Calu3 (cell line): Measurements from ENCODE around the gene TEPSIN. TPM values are rescaled to one million over a fixed set of nuclear protein-coding genes. Genes with fewer than 3 reads are reported as not detected.

Source experiments
- BruUV-seq: library from RNA; stranded (reverse); fragments of 400-500 nt; replicated peaks from 2 replicates; lab custom pipeline; 2021; lab: Mats Ljungman, UMichigan
- CTCF ChIA-PET: fragments of 300-600 bp; sonication (Branson Sonifier 250); formaldehyde crosslinking; loops from one replicate; lab custom pipeline; 2022; ENCODE audit warnings: antibody characterized with exemption; lab: Charles Lee
- DNase-seq: peaks from one replicate; pipeline ENCODE4 v3.0.0; 2022
- H3K27ac Mint-ChIP-seq: one replicate; pipeline ENCODE4 v1.8.0; 2022; ENCODE audit warnings: mixed read lengths; ENCODE audit not compliant: unreplicated experiment
- H3K27me3 Mint-ChIP-seq: one replicate; pipeline ENCODE4 v1.8.0; 2022; ENCODE audit warnings: mixed read lengths; ENCODE audit not compliant: unreplicated experiment
- H3K36me3 Mint-ChIP-seq: one replicate; pipeline ENCODE4 v1.8.0; 2022; ENCODE audit warnings: mild to moderate bottlenecking, moderate library complexity, mixed read lengths; ENCODE audit not compliant: insufficient read depth, unreplicated experiment
- H3K4me1 Mint-ChIP-seq: one replicate; pipeline ENCODE4 v1.8.0; 2022; ENCODE audit warnings: mild to moderate bottlenecking, low read depth, mixed read lengths; ENCODE audit not compliant: unreplicated experiment
- H3K4me3 Mint-ChIP-seq: one replicate; pipeline ENCODE4 v1.8.0; 2022; ENCODE audit warnings: mild to moderate bottlenecking, low read depth, moderate library complexity, mixed read lengths; ENCODE audit not compliant: unreplicated experiment
- H3K9me3 Mint-ChIP-seq: one replicate; pipeline ENCODE4 v1.8.0; 2022; ENCODE audit warnings: low read depth, mixed read lengths; ENCODE audit not compliant: unreplicated experiment
- CTCF ChIP-seq: fragments of 200-600 bp; IDR thresholded peaks from one replicate; pipeline ENCODE4 v1.8.0; 2022; ENCODE audit warnings: antibody characterized with exemption; ENCODE audit not compliant: unreplicated experiment
- intact Hi-C: fragments of 100-400 bp; cut with micrococcal nuclease; formaldehyde crosslinking; loops from one replicate; pipeline ENCODE4 v1.10.0; 2022; ENCODE audit not compliant: unreplicated experiment
- total RNA-seq: library from RNA; stranded (reverse); gene quantifications from 2 replicates; pipeline ENCODE4 v1.2.3, GENCODE V29; 2022

TEPSIN gene
- total RNA-seq, 1 experiment from 2014 or later, result 37.0 TPM

DNA sequence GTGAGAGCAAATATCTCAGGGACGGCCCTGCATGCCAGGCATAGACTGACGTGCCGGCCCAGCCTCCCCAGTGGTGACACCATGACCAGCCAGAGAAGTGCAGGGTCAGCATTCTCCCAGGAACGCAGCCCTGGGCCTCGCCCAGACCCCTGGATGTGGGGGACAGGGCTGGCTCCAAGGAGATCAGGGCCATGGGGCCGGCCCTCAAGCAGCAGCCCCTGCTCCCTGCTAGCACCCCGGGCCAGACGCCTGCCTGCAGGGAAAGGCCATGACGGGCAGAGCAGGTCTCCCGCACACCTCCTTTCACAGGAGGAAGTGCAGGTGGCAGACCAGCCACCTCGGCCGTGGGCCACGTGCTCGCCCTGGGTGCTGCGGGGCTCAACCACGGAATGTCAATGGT lies 9.8 kb upstream of the TEPSIN start:
- no peak for DNase-seq
- intact Hi-C loops, result no loop called here
- Mint-ChIP-seq H3K36me3 (peaks cover 82% of the 10 kb centered on the region), H3K4me1 (no peaks in the 10 kb centered on the region), H3K27ac (no peak overlapping the region), H3K9me3 (no peaks in the 10 kb centered on the region), H3K4me3 (no peak overlapping the region), H3K27me3 (no peaks in the 10 kb centered on the region)
- no peak for TF ChIP-seq CTCF
- CTCF ChIA-PET, result no interaction called here
- BruUV-seq, result no TSS peak

- BruUV-seq, result no TSS peak
- Mint-ChIP-seq H3K4me3 (no peak overlapping the region), H3K36me3 (peaks cover 83% of the 10 kb centered on the region), H3K27me3 (no peaks in the 10 kb centered on the region), H3K27ac (no peak overlapping the region), H3K4me1 (peaks cover under 1% of the 10 kb centered on the region), H3K9me3 (no peaks in the 10 kb centered on the region)
- no peak for TF ChIP-seq CTCF
- intact Hi-C loops, result no loop called here
- no peak for DNase-seq
- CTCF ChIA-PET, result no interaction called here
Measured at GRCh38 chr17:81247339-81247990, 8.6 kb upstream of the TEPSIN start.

GRCh38 chr17:81246679-81247338 lies 8.0 kb upstream of the TEPSIN start:
- H3K9me3 Mint-ChIP-seq, result no peaks in the 10 kb centered on the region
- no peak for DNase-seq
- peaks cover 85% of the 10 kb centered on the region for H3K36me3 Mint-ChIP-seq
- intact Hi-C loops, result no loop called here
- BruUV-seq, result no TSS peak
- no peak overlapping the region for H3K4me3 Mint-ChIP-seq
- no peak for TF ChIP-seq CTCF
- peaks cover 6% of the 10 kb centered on the region for H3K4me1 Mint-ChIP-seq
- H3K27ac Mint-ChIP-seq, result no peak overlapping the region
- no peaks in the 10 kb centered on the region for H3K27me3 Mint-ChIP-seq
- CTCF ChIA-PET, result no interaction called here

GRCh38 chr17:81246343-81246670 lies 7.5 kb upstream of the TEPSIN start:
- intact Hi-C loops, result no loop called here
- Mint-ChIP-seq H3K36me3 (peaks cover 90% of the 10 kb centered on the region), H3K9me3 (no peaks in the 10 kb centered on the region), H3K27ac (no peak overlapping the region), H3K4me3 (no peak overlapping the region), H3K27me3 (no peaks in the 10 kb centered on the region), H3K4me1 (peaks cover 6% of the 10 kb centered on the region)
- no TSS peak for BruUV-seq
- CTCF ChIA-PET, result no interaction called here
- no peak for DNase-seq
- no peak for TF ChIP-seq CTCF
